ENCODE results near the gene MGLL. TPM values are rescaled to one million over a fixed set of nuclear protein-coding genes. Genes with fewer than 3 reads are reported as not detected.

Gene MGLL
- total RNA-seq, 1 donor from 2014 or later: 61.0 TPM

DNA sequence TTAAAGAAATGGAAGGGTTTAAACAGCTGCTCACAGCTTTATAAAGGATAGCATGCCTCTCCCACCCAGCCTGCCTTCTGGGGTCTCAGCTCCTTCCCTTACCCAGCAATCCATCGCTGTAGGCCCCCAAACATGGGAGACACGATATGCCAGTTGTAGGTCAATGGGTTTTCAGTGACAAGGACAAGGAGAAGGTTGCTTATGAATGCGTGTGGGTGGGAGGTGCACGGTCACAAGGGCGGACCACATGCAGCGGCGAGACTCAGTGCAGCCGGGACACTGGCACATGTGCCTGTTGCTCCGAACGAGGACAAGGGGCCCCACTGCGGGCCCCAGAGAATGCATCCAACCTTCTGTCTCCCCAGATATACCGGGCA, 67.0 kb downstream of the MGLL start:
- no peak overlapping the region for H3K4me3 Mint-ChIP-seq (ENCODE audit: unreplicated experiment)
- peaks cover 7% of the 10 kb centered on the region for H3K36me3 Mint-ChIP-seq (ENCODE audit: low read depth)
- TF ChIP-seq, protein P1, sequence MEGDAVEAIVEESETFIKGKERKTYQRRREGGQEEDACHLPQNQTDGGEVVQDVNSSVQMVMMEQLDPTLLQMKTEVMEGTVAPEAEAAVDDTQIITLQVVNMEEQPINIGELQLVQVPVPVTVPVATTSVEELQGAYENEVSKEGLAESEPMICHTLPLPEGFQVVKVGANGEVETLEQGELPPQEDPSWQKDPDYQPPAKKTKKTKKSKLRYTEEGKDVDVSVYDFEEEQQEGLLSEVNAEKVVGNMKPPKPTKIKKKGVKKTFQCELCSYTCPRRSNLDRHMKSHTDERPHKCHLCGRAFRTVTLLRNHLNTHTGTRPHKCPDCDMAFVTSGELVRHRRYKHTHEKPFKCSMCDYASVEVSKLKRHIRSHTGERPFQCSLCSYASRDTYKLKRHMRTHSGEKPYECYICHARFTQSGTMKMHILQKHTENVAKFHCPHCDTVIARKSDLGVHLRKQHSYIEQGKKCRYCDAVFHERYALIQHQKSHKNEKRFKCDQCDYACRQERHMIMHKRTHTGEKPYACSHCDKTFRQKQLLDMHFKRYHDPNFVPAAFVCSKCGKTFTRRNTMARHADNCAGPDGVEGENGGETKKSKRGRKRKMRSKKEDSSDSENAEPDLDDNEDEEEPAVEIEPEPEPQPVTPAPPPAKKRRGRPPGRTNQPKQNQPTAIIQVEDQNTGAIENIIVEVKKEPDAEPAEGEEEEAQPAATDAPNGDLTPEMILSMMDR (IDR thresholded peaks at IDR 0.05): no peak
- H3K27me3 Mint-ChIP-seq (ENCODE audit: low read depth): no peaks in the 10 kb centered on the region
- no peak overlapping the region for H3K27ac Mint-ChIP-seq (ENCODE audit: unreplicated experiment)
- peaks cover 10% of the 10 kb centered on the region for H3K4me1 Mint-ChIP-seq (ENCODE audit: low read depth)
- H3K9me3 Mint-ChIP-seq (ENCODE audit: low read depth): no peaks in the 10 kb centered on the region
- no peak for DNase-seq (ENCODE audit: low spot score)

- peaks cover 6% of the 10 kb centered on the region for H3K36me3 Mint-ChIP-seq (ENCODE audit: low read depth)
These were observed 67.7 kb downstream of the MGLL start for GRCh38 chr3:127754411-127755304.

GRCh38 chr3:127753898-127754410, 68.4 kb downstream of the MGLL start:
- no peak for DNase-seq (ENCODE audit: low spot score)
- Mint-ChIP-seq H3K4me3 (ENCODE audit: unreplicated experiment) (no peak overlapping the region), H3K27me3 (ENCODE audit: low read depth) (no peaks in the 10 kb centered on the region), H3K27ac (ENCODE audit: unreplicated experiment) (peak overlapping the region; percentile 14), H3K9me3 (ENCODE audit: low read depth) (no peaks in the 10 kb centered on the region), H3K4me1 (ENCODE audit: low read depth) (peaks cover 24% of the 10 kb centered on the region), H3K36me3 (ENCODE audit: low read depth) (peaks cover 7% of the 10 kb centered on the region)
- TF ChIP-seq, protein P1 (IDR thresholded peaks at IDR 0.05): no peak

More at GRCh38 chr3:127754411-127755304, 67.7 kb downstream of the MGLL start:
- no peak overlapping the region for H3K27ac Mint-ChIP-seq (ENCODE audit: unreplicated experiment)
- TF ChIP-seq, protein P1 (IDR thresholded peaks at IDR 0.05): no peak
- H3K4me1 Mint-ChIP-seq (ENCODE audit: low read depth): peaks cover 17% of the 10 kb centered on the region
- H3K27me3 Mint-ChIP-seq (ENCODE audit: low read depth): no peaks in the 10 kb centered on the region
- no peak for DNase-seq (ENCODE audit: low spot score)
- H3K4me3 Mint-ChIP-seq (ENCODE audit: unreplicated experiment): no peak overlapping the region
- no peaks in the 10 kb centered on the region for H3K9me3 Mint-ChIP-seq (ENCODE audit: low read depth)

DNA sequence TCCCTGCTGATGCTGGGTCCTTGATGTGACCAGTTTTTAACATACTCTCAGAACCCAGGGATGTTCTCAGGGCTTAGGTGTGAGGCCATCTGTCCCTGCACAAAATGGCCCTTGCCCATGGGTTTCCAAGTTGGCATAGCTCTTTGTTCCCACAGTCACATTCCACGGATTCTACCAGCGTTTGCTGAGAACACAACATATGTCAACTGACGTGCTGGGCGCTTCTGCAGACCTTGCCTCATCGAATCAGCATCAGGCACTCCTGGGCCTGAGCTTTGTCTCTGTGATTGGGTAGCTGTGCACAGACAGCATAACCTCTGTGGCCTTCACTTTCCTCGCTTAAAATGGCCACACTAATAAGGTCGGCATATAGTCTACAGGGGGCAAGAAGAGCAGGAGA, 69.0 kb downstream of the MGLL start:
- H3K36me3 Mint-ChIP-seq (ENCODE audit: low read depth): peaks cover 7% of the 10 kb centered on the region
- no peak overlapping the region for H3K27ac Mint-ChIP-seq (ENCODE audit: unreplicated experiment)
- H3K4me1 Mint-ChIP-seq (ENCODE audit: low read depth): peaks cover 30% of the 10 kb centered on the region
- no peak overlapping the region for H3K4me3 Mint-ChIP-seq (ENCODE audit: unreplicated experiment)
- H3K27me3 Mint-ChIP-seq (ENCODE audit: low read depth): no peaks in the 10 kb centered on the region
- no peak for DNase-seq (ENCODE audit: low spot score)
- TF ChIP-seq, protein P1 (IDR thresholded peaks at IDR 0.05): no peak
- H3K9me3 Mint-ChIP-seq (ENCODE audit: low read depth): no peaks in the 10 kb centered on the region

GRCh38 chr3:127751782-127752181, 70.5 kb downstream of the MGLL start:
- TF ChIP-seq, protein P1 (IDR thresholded peaks at IDR 0.05): no peak
- Mint-ChIP-seq H3K27me3 (ENCODE audit: low read depth) (no peaks in the 10 kb centered on the region), H3K36me3 (ENCODE audit: low read depth) (peaks cover 3% of the 10 kb centered on the region), H3K9me3 (ENCODE audit: low read depth) (no peaks in the 10 kb centered on the region), H3K27ac (ENCODE audit: unreplicated experiment) (no peak overlapping the region), H3K4me3 (ENCODE audit: unreplicated experiment) (no peak overlapping the region), H3K4me1 (ENCODE audit: low read depth) (peaks cover 45% of the 10 kb centered on the region)
- no peak for DNase-seq (ENCODE audit: low spot score)
